Measurements from ENCODE around the gene CCDC13. TPM values are rescaled to one million over a fixed set of nuclear protein-coding genes. Genes with fewer than 3 reads are reported as not detected.

Gene CCDC13
- total RNA-seq, 2 experiments from 2014 or later: 0.38 TPM; not detected in 1

- TF ChIP-seq, protein P1, sequence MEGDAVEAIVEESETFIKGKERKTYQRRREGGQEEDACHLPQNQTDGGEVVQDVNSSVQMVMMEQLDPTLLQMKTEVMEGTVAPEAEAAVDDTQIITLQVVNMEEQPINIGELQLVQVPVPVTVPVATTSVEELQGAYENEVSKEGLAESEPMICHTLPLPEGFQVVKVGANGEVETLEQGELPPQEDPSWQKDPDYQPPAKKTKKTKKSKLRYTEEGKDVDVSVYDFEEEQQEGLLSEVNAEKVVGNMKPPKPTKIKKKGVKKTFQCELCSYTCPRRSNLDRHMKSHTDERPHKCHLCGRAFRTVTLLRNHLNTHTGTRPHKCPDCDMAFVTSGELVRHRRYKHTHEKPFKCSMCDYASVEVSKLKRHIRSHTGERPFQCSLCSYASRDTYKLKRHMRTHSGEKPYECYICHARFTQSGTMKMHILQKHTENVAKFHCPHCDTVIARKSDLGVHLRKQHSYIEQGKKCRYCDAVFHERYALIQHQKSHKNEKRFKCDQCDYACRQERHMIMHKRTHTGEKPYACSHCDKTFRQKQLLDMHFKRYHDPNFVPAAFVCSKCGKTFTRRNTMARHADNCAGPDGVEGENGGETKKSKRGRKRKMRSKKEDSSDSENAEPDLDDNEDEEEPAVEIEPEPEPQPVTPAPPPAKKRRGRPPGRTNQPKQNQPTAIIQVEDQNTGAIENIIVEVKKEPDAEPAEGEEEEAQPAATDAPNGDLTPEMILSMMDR (IDR thresholded peaks at IDR 0.05): no peak
- DNase-seq (no peak), ATAC-seq (ENCODE audit: poor library complexity) (no peak)
- peaks cover 24% of the 10 kb centered on the region for H3K4me1 ChIP-seq (ENCODE audit: insufficient read depth, low read length)
- H3K27me3 Mint-ChIP-seq: no peaks in the 10 kb centered on the region
- POLR2A ChIA-PET: no interaction called here
- H3K9me3 ChIP-seq (ENCODE audit: control insufficient read depth in 1 of 2, insufficient read depth in 1 of 2, low read length in 2 of 2): no peaks in the 10 kb centered on the region
- H3K4me3 ChIP-seq (ENCODE audit: low read length): no peak overlapping the region
- H3K4me3 Mint-ChIP-seq: no peak overlapping the region
- peaks cover 23% of the 10 kb centered on the region for H3K4me1 Mint-ChIP-seq (ENCODE audit: low read depth)
- H3K27ac Mint-ChIP-seq: no peak overlapping the region
- no peak overlapping the region for H3K27ac ChIP-seq (ENCODE audit: low read depth in 1 of 2, low read length in 2 of 2)
- H3K36me3 ChIP-seq (ENCODE audit: insufficient read depth, low read length): no peaks in the 10 kb centered on the region
- CTCF ChIA-PET: no interaction called here
- no peaks in the 10 kb centered on the region for H3K9me3 Mint-ChIP-seq
- H3K27me3 ChIP-seq (ENCODE audit: control insufficient read depth in 1 of 2, insufficient read depth in 2 of 2, low read length in 2 of 2): no peaks in the 10 kb centered on the region
- no peaks in the 10 kb centered on the region for H3K36me3 Mint-ChIP-seq (ENCODE audit: low read depth)
- intact Hi-C loops (cut with DNase I, micrococcal nuclease): loop anchor here in 1 of 2 experiments (5.0 kb wide), 1 partner anchor 89 kb away; the partner anchor contains the start of gene ZBTB47
Measured at GRCh38 chr3:42741796-42742195, 31.3 kb downstream of the CCDC13 start.

DNA sequence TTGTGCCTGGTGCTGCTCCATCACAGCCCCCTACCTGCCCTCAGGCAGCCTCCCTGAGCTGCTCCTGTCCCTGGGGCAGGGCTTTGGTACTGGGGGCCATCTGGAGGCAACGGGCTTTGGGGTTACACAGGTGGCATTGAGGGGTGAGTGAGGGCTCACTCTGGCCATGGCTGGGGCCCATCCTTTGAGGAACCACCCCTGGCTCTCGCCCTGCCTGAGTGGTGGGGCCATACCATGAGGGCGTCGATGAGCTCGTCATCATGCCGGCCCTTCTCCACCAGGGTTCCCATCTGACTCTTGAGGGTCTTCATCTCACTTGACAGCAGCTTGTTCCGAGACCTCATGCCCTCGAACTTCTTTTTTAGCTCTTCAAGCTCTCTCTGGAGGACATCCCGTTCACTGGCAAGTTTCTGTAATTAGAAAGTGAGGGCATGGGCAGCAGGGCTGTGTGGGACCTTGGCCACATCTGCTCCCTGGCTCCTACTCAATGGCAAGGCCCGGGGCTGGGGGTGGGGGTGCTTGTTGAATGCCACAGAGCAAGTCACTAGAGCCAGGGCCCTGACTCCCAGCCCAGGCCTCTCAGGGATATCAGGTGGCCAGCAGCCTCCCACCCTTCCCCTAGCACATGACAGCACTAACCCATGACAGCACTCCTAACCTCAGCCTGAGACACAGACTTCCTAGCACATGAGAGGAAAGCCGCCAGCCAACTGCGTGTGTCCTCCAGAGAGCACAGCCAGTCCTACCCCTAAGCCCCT lies 33.5 kb downstream of the CCDC13 start:
- no peak overlapping the region for H3K4me3 Mint-ChIP-seq
- H3K36me3 ChIP-seq (ENCODE audit: insufficient read depth, low read length): no peaks in the 10 kb centered on the region
- H3K4me1 Mint-ChIP-seq (ENCODE audit: low read depth): peaks cover 11% of the 10 kb centered on the region
- no peak overlapping the region for H3K4me3 ChIP-seq (ENCODE audit: low read length)
- ATAC-seq (ENCODE audit: poor library complexity): no peak
- ChIA-PET CTCF (no interaction called here), POLR2A (no interaction called here)
- no peaks in the 10 kb centered on the region for H3K36me3 Mint-ChIP-seq (ENCODE audit: low read depth)
- TF ChIP-seq, protein P1 (IDR thresholded peaks at IDR 0.05): no peak
- no peak overlapping the region for H3K27ac Mint-ChIP-seq
- no peaks in the 10 kb centered on the region for H3K27me3 ChIP-seq (ENCODE audit: control insufficient read depth in 1 of 2, insufficient read depth in 2 of 2, low read length in 2 of 2)
- H3K27ac ChIP-seq (ENCODE audit: low read depth in 1 of 2, low read length in 2 of 2): no peak overlapping the region
- H3K4me1 ChIP-seq (ENCODE audit: insufficient read depth, low read length): peaks cover 6% of the 10 kb centered on the region
- H3K27me3 Mint-ChIP-seq: no peaks in the 10 kb centered on the region
- H3K9me3 ChIP-seq (ENCODE audit: control insufficient read depth in 1 of 2, insufficient read depth in 1 of 2, low read length in 2 of 2): peaks cover 0 to 3% of the 10 kb centered on the region in 2 experiments
- peak in 1 of 14 experiments; percentile 6 for DNase-seq
- intact Hi-C loops (cut with DNase I, micrococcal nuclease): loop anchor here in 1 of 2 experiments (5.0 kb wide), 1 partner anchor 87 kb away; the partner anchor contains the start of gene ZBTB47
- H3K9me3 Mint-ChIP-seq: no peaks in the 10 kb centered on the region

- no peaks in the 10 kb centered on the region for H3K27me3 Mint-ChIP-seq
- H3K4me3 ChIP-seq (ENCODE audit: low read length): no peak overlapping the region
- no peaks in the 10 kb centered on the region for H3K9me3 Mint-ChIP-seq
- no peaks in the 10 kb centered on the region for H3K4me1 ChIP-seq (ENCODE audit: insufficient read depth, low read length)
- H3K27ac ChIP-seq (ENCODE audit: low read depth in 1 of 2, low read length in 2 of 2): no peak overlapping the region
- no peaks in the 10 kb centered on the region for H3K36me3 ChIP-seq (ENCODE audit: insufficient read depth, low read length)
- H3K9me3 ChIP-seq (ENCODE audit: control insufficient read depth in 1 of 2, insufficient read depth in 1 of 2, low read length in 2 of 2): peaks cover 0 to 3% of the 10 kb centered on the region in 2 experiments
- H3K27ac Mint-ChIP-seq: no peak overlapping the region
- intact Hi-C loops (cut with DNase I, micrococcal nuclease): no loop called here
- no peaks in the 10 kb centered on the region for H3K27me3 ChIP-seq (ENCODE audit: control insufficient read depth in 1 of 2, insufficient read depth in 2 of 2, low read length in 2 of 2)
- DNase-seq (no peak), ATAC-seq (ENCODE audit: poor library complexity) (no peak)
- H3K4me1 Mint-ChIP-seq (ENCODE audit: low read depth): no peaks in the 10 kb centered on the region
- TF ChIP-seq, protein P1 (IDR thresholded peaks at IDR 0.05): no peak
- H3K36me3 Mint-ChIP-seq (ENCODE audit: low read depth): no peaks in the 10 kb centered on the region
- no peak overlapping the region for H3K4me3 Mint-ChIP-seq
- ChIA-PET CTCF (no interaction called here), POLR2A (no interaction called here)
Measured at GRCh38 chr3:42736531-42736930, 36.5 kb downstream of the CCDC13 start.

Data from CD4-positive, alpha-beta T cell (primary cell).